A549 (cell line): Measurements from ENCODE around the gene CACNA1I.

Source experiments
- CHD4 ChIP-seq: fragments of 200-600 bp; sonication (generic); IDR thresholded peaks from 2 replicates; pipeline ENCODE4 v1.6.1; 2016; ENCODE audit warnings: antibody characterized with exemption, mild to moderate bottlenecking, borderline replicate concordance
- ESRRA ChIP-seq: fragments of 150-350 bp; IDR thresholded peaks from 2 replicates; pipeline ENCODE4 v1.6.1; 2014; ENCODE audit warnings: mild to moderate bottlenecking, low read length, borderline replicate concordance
- HDAC2 ChIP-seq: fragments of 200-600 bp; sonication (generic); IDR thresholded peaks from 2 replicates; pipeline ENCODE4 v1.6.1; 2016
- HOXB13 ChIP-seq: fragments of 250-450 bp; sonication (Bioruptor Pico); IDR thresholded peaks from 2 replicates; pipeline ENCODE4 v1.5.0; 2020; ENCODE audit warnings: low read depth, mild to moderate bottlenecking, moderate library complexity
- JUN ChIP-seq, 2 experiments: fragments of >200 bp; sonication (Bioruptor Twin); formaldehyde crosslinking; IDR thresholded peaks; 2 replicates in 1 of 2; 3 replicates in 1 of 2; pipeline ENCODE4 v1.6.1; 2016 to 2017
- NR3C1 ChIP-seq: fragments of >200 bp; sonication (Bioruptor Twin); formaldehyde crosslinking; IDR thresholded peaks from 3 replicates; pipeline ENCODE4 v1.6.1; 2017
- PHF8 ChIP-seq: fragments of 200-600 bp; sonication (generic); IDR thresholded peaks from 2 replicates; pipeline ENCODE4 v1.6.1; 2016; ENCODE audit warnings: low read depth, mild to moderate bottlenecking, antibody characterized with exemption, moderate library complexity, borderline replicate concordance
- RAD21 ChIP-seq, 2 experiments: fragments of >200 bp in 1 of 2; sonication (Bioruptor Twin) in 1 of 2; formaldehyde crosslinking in 1 of 2; IDR thresholded peaks in 1 of 2; conservative IDR thresholded peaks in 1 of 2; 2 replicates in 1 of 2; 3 replicates in 1 of 2; pipeline ENCODE4 v1.6.1; 2012 to 2018; ENCODE audit warnings: inconsistent platforms in 1 of 2
- SMC3 ChIP-seq: fragments of >200 bp; sonication (Bioruptor Twin); formaldehyde crosslinking; IDR thresholded peaks from 3 replicates; pipeline ENCODE4 v1.6.1; 2018; ENCODE audit warnings: inconsistent platforms
- TF ChIP-seq, protein P1 (sequence below): fragments of >200 bp; sonication (Bioruptor Twin); formaldehyde crosslinking; IDR thresholded peaks from 3 replicates; pipeline ENCODE4 v1.5.1; 2016
- TF ChIP-seq, protein P2 (sequence below): fragments of 200-600 bp; sonication (generic); IDR thresholded peaks from 2 replicates; pipeline ENCODE4 v1.6.1; 2016; ENCODE audit warnings: antibody characterized with exemption, mild to moderate bottlenecking, moderate library complexity
- TF ChIP-seq, protein P3 (sequence below): fragments of >200 bp; sonication (Bioruptor Twin); formaldehyde crosslinking; IDR thresholded peaks from 3 replicates; pipeline ENCODE4 v1.6.1; 2016

DNA sequence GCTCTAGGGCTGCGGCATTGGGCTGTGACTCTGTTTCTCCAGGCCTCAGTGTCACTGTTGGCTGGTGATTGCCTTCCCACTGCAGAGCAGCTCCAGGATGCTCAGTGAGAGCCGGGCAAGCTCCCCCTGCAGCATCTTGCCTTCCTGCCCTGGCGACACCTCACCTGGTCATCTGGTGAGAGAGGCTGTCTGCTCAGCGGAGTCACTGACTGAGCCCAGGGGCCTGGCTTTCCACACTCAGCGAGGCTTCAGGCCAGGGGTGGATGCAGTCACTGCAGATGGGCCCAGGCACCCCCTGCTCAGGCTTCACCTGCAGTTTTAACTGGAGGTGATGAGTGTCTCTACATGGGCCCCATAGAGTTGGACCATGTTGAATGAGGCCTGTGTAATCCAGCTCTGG, 136.8 kb downstream of the CACNA1I start:
- TF ChIP-seq, protein P1, sequence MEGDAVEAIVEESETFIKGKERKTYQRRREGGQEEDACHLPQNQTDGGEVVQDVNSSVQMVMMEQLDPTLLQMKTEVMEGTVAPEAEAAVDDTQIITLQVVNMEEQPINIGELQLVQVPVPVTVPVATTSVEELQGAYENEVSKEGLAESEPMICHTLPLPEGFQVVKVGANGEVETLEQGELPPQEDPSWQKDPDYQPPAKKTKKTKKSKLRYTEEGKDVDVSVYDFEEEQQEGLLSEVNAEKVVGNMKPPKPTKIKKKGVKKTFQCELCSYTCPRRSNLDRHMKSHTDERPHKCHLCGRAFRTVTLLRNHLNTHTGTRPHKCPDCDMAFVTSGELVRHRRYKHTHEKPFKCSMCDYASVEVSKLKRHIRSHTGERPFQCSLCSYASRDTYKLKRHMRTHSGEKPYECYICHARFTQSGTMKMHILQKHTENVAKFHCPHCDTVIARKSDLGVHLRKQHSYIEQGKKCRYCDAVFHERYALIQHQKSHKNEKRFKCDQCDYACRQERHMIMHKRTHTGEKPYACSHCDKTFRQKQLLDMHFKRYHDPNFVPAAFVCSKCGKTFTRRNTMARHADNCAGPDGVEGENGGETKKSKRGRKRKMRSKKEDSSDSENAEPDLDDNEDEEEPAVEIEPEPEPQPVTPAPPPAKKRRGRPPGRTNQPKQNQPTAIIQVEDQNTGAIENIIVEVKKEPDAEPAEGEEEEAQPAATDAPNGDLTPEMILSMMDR, result no peak
- TF ChIP-seq ESRRA (no peak), HDAC2 (no peak), PHF8 (no peak), SMC3 (no peak), CHD4 (no peak), HOXB13 (no peak), JUN (IDR thresholded peaks at IDR 0.05) (no peak), NR3C1 (no peak), RAD21 (conservative IDR thresholded peaks at IDR 0.05 in 1 of 2, IDR thresholded peaks at IDR 0.05 in 1 of 2) (no peak)
- TF ChIP-seq, protein P2, sequence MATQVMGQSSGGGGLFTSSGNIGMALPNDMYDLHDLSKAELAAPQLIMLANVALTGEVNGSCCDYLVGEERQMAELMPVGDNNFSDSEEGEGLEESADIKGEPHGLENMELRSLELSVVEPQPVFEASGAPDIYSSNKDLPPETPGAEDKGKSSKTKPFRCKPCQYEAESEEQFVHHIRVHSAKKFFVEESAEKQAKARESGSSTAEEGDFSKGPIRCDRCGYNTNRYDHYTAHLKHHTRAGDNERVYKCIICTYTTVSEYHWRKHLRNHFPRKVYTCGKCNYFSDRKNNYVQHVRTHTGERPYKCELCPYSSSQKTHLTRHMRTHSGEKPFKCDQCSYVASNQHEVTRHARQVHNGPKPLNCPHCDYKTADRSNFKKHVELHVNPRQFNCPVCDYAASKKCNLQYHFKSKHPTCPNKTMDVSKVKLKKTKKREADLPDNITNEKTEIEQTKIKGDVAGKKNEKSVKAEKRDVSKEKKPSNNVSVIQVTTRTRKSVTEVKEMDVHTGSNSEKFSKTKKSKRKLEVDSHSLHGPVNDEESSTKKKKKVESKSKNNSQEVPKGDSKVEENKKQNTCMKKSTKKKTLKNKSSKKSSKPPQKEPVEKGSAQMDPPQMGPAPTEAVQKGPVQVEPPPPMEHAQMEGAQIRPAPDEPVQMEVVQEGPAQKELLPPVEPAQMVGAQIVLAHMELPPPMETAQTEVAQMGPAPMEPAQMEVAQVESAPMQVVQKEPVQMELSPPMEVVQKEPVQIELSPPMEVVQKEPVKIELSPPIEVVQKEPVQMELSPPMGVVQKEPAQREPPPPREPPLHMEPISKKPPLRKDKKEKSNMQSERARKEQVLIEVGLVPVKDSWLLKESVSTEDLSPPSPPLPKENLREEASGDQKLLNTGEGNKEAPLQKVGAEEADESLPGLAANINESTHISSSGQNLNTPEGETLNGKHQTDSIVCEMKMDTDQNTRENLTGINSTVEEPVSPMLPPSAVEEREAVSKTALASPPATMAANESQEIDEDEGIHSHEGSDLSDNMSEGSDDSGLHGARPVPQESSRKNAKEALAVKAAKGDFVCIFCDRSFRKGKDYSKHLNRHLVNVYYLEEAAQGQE, result no peak
- TF ChIP-seq, protein P3, sequence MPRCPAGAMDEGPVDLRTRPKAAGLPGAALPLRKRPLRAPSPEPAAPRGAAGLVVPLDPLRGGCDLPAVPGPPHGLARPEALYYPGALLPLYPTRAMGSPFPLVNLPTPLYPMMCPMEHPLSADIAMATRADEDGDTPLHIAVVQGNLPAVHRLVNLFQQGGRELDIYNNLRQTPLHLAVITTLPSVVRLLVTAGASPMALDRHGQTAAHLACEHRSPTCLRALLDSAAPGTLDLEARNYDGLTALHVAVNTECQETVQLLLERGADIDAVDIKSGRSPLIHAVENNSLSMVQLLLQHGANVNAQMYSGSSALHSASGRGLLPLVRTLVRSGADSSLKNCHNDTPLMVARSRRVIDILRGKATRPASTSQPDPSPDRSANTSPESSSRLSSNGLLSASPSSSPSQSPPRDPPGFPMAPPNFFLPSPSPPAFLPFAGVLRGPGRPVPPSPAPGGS, result no peak
